Activated CD8-positive, alpha-beta memory T cell treated with anti-CD3 and anti-CD28 coated beads for 36 hours (primary cell): ENCODE measurements around the gene PLSCR3. TPM values are rescaled to one million over a fixed set of nuclear protein-coding genes. Genes with fewer than 3 reads are reported as not detected.

Source experiments
- CTCF ChIA-PET: fragments of 350-600 bp; sonication (Branson Sonifier 250); formaldehyde crosslinking; loops from one replicate; lab custom pipeline; 2021; ENCODE audit warnings: antibody characterized with exemption; lab: Charles Lee
- POLR2A ChIA-PET: fragments of 350-600 bp; sonication (Branson Sonifier 250); formaldehyde crosslinking; loops from one replicate; lab custom pipeline; 2021; ENCODE audit warnings: antibody characterized with exemption; lab: Charles Lee
- total RNA-seq, 2 experiments: library from RNA; stranded (reverse); gene quantifications; one replicate each; pipeline ENCODE4 v1.2.3, GENCODE V29; 2021

Gene PLSCR3
- total RNA-seq, 2 experiments from 2014 or later, result 70.8 to 74.4 TPM

DNA sequence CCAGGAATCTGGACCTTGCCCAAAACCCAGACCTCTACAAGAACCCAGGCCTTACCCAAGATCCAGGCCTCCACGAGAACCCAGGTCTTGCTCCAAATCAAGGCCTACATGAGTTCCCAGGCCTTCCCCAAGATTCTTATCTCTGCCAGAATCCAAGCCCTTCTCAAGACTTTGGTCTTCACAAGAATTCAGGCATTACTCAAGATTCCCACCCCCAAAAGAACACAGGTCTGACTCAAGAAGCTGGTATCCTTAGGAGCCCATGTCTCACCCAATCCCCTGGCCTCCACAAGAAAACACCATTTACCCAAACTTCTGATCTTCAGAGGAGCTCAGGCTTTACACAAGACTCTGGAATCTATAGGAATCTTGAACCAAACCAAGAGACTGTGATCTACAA is 36.9 kb upstream of the PLSCR3 start:
- POLR2A ChIA-PET, result no interaction called here
- CTCF ChIA-PET, result interaction anchor here (2.3 kb wide), 1 partner anchor 75 kb away, joined by 12 read pairs; the partner anchor contains the start of gene TMEM95

DNA sequence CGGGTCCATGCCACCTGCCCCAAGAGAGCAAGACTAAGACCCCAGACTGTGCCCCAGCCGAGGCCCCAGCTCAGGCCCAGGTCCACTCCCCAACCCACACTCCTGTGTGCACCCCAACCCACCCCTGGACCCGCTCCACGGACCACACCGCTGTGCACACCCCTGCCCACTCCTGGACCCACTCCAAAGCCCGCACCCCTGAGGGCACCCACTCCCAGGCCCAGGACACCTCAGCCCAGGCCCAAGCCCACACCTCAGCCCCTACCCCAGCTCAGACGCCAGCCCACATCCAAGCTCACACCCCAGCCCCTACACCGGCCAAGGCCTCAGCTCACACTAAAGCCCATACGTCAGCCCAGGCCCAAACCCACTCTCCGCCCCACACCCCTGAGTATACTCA is 35.4 kb upstream of the PLSCR3 start:
- ChIA-PET CTCF (no interaction called here), POLR2A (interaction anchor here (0.5 kb wide), 1 partner anchor 109 kb away, joined by 3 read pairs; no protein-coding TSS in a partner anchor)

DNA sequence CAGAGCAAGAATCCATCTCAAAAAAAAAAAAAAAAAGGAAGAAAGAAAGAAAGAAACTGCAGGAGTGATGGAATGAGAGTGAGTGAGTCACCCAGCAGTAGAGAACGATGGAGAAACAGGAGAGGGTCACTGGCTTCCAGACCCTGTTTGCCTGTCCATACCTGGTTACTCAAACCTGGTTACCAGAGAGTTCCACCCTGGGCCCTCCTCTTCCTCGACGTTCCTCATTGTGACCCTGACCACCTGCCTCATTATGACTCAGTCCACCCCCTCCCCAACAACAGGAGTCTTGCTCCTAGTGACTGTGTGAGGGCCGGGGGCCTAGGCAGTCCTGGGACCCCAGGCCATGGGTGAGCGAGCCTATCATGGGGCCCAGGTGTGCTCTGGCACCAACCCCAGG is 34.2 kb upstream of the PLSCR3 start, which contains the start of gene SPEM3:
TSS of gene SPEM3 (plus strand) at position 301 of the 400 bp plus-strand sequence. CDS start at position 347, 46 bp downstream.
- CTCF ChIA-PET, result interaction anchor here (0.8 kb wide), 1 partner anchor 132 kb away, joined by 4 read pairs; no protein-coding TSS in a partner anchor
- POLR2A ChIA-PET, result no interaction called here

DNA sequence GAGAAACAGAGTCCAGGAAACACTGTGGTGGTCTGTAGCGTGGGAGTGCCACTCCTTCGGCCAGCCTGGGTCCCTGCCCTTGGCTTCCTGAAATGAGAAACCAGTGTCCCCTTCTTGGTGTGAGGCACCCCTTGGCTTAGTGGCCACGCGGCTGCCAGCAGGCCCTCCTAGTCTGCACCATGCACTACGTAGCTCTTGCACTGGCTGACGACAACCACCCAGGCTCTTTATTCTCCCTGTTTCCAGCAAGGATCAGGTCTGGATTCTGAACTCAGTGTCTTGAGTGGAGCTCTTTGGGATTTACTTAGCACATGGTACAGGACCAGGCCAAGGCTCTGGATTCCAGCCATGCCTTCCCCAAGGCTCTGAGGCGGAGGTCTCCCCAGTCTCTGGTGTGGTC is 33.2 kb upstream of the PLSCR3 start:
- POLR2A ChIA-PET, result no interaction called here

DNA sequence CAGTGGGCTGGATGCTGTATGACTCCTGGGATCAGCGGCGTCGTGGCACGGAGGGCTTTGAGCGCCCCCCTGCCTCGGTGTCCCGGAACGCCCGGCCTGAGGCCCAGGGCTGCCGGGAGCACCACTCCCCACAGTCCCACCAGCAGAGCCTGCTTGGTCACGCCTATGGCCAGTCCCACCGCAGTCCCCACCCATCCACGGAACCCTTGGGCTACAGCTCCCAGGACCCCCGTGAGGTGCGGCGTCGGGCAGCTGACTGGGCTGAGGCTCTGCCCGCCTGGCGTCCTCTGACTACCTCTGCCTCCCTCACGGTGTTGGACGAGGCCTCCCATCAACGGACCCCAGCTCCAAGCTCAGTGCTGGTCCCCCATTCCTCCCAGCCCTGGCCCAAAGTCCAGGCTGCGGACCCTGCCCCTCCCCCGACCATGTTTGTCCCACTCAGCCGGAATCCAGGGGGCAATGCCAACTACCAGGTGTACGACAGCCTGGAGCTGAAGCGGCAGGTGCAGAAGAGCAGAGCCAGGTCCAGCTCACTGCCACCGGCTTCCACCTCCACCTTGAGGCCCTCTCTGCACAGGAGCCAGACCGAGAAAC is 32.7 kb upstream of the PLSCR3 start:
- CTCF ChIA-PET, result interaction anchor here (1.1 kb wide), 1 partner anchor 71 kb away, joined by 3 read pairs; no protein-coding TSS in a partner anchor
- POLR2A ChIA-PET, result no interaction called here

More for the DNA sequence above, 33.2 kb upstream of the PLSCR3 start:
- CTCF ChIA-PET, result interaction anchor here (1.1 kb wide), 1 partner anchor 71 kb away, joined by 3 read pairs; no protein-coding TSS in a partner anchor

DNA sequence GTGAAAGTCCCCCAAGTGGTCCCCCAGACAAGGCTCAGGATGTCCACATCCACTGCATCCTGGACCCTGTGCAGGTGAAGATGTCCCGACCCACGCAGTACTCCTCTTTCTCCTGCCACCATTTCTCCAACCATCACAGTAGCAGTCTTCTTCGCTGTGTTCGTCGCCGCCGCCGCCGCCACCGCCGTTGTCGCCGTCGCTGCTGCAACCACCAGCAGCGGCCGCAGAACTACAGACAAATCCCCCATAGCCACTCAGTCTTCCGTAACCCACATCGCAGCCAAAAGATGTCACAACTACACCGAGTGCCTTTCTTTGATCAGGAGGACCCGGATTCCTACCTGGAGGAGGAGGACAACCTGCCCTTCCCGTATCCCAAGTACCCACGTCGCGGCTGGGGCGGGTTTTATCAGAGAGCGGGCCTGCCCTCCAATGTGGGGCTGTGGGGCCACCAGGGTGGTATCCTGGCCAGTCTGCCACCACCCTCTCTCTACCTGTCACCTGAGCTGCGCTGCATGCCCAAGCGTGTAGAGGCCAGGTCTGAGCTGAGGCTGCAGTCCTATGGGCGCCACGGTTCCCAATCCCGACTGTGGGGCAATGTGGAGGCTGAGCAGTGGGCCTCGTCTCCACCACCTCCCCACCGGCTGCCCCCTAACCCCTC is 32.0 kb upstream of the PLSCR3 start:
- ChIA-PET POLR2A (no interaction called here), CTCF (interaction anchor here (0.6 to 1.4 kb wide), 2 partner anchors 10 to 270 kb away, joined by 4 to 7 read pairs; no protein-coding TSS in a partner anchor)

DNA sequence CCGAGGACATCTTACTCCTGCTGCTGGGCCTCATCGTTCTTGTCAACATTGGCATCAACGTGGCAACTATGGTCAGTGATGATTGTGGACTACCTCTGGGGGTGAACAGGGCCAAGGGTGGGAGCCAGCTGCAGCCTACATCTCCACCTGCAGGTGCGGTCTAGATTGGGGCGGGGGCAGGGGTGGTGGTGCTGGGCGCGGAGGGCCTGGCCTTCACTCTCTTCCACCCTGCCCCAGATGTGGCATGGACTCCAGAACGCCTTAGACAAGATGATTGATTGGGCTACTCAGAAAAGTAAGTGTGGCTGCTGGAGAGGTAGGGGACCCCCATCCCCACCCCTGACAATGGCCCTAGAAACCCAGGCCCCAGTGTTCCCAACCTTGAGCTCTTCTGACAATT is 31.4 kb upstream of the PLSCR3 start:
- ChIA-PET CTCF (interaction anchor here (1.4 kb wide), 1 partner anchor 11 kb away, joined by 7 read pairs; no protein-coding TSS in a partner anchor), POLR2A (interaction anchor here (0.5 to 0.6 kb wide), 2 partner anchors 13 to 25 kb away, joined by 3 to 7 read pairs; no protein-coding TSS in a partner anchor)

DNA sequence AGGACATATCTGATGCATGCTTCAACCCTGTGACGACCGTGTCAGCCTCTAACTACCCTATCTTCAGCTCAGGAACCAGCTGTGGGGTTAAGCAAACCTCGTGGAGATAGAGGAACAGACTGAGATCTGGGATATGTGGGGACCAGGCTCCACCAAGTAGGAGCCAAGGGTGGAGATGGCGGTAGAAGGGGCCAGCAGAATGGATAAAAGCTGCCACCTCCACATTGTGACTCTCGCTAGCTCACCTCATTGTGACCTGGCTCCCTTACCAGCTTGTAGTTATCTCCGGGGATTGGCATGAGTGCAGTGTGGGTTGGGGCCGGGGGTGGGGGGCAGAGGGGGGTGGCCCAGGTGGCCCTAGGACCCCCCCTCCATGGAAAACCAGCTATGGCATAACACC is 31.0 kb upstream of the PLSCR3 start, which contains the start of gene SPEM2:
TSS of gene SPEM2 (plus strand) at position 301 of the 400 bp plus-strand sequence. CDS start at position 374, 73 bp downstream.
- POLR2A ChIA-PET, result interaction anchor here (0.5 to 0.6 kb wide), 2 partner anchors 13 to 25 kb away, joined by 3 to 7 read pairs; no protein-coding TSS in a partner anchor

DNA sequence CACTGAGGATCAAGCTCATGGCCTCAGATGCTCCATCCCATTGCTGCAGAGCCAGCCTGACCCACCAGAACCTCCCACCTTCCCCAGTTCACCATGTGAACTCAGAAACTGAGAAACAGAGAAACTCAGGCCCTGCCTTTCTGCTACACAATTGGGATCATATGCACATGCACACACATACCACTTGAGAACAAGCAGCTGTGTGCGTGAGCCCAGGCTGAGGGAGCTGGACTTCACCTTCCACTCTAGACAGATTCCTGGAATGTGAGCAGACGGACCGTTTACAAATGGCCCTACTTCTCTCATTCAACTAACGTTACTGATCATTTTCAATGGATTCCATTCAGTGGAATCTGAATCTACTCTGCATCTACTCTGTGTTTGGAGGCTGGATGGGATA is 29.4 kb upstream of the PLSCR3 start:
- CTCF ChIA-PET, result interaction anchor here (0.8 to 0.9 kb wide), 2 partner anchors 13 to 87 kb away, joined by 3 to 4 read pairs; partner anchors contain the start of gene ACAP1
- POLR2A ChIA-PET, result no interaction called here

More for the DNA sequence above, 31.0 kb upstream of the PLSCR3 start, which contains the start of gene SPEM2:
- CTCF ChIA-PET, result interaction anchor here (1.4 kb wide), 1 partner anchor 11 kb away, joined by 7 read pairs; no protein-coding TSS in a partner anchor

DNA sequence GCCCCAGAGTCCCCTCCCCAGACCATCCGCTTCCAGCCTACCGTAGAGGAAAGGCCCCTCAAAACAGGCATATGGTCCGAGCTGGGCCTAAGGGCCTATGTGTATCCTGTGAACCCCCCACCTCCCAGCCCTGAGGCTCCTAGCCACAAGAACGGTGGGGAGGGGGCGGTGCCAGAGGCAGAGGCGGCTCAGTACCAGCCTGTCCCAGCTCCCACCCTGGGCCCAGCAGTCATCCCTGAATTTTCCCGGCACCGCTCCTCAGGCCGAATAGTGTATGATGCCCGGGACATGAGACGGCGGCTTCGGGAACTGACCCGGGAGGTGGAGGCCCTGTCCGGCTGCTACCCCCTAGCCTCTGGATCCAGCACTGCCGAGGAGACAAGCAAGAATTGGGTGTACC is 26.9 kb upstream of the PLSCR3 start:
- CTCF ChIA-PET, result no interaction called here
- POLR2A ChIA-PET, result no interaction called here

DNA sequence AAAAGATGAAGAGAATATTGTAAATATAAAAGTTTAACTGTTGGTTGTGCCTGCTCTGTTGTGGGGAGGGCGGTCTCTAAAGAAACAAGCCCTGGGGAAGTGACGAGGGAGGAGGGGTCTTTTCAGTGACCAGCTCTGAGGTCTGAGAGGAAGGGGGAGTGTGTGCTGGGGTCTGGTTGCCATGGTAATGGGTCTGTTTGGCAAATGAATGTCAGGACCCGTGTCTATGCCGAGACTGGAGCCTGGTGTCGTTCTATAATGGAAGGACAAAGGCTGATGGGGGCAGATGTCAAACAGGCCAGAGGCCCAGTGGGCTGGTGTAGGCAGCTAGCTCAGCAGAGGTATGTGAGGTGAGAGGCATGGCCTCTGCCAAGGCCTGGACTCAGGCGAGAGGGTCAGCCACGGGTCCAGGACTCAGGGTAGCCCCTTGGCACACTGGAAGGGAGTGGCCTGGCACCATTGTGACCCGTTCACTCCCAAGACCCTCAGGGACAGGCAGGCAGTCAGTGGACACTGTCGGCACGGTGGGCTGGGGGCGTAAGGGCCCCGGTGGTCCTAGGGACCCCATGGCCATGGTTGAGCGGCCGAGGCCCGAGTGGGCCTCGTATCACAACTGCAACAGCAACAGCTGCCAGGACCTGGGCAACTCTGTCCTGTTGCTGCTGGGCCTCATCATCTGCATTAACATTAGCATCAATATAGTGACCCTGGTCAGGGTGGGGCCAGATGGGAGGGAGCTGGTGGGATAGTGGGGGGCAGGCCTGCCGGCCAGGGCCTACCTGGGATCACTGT is 25.7 kb upstream of the PLSCR3 start, which contains the start of gene SPEM1:
TSS of gene SPEM1 (plus strand) at position 506 of the 792 bp plus-strand sequence. CDS start at position 567, 61 bp downstream.
- ChIA-PET CTCF (interaction anchor here (0.6 kb wide), 1 partner anchor 154 kb away, joined by 3 read pairs; no protein-coding TSS in a partner anchor), POLR2A (no interaction called here)

DNA sequence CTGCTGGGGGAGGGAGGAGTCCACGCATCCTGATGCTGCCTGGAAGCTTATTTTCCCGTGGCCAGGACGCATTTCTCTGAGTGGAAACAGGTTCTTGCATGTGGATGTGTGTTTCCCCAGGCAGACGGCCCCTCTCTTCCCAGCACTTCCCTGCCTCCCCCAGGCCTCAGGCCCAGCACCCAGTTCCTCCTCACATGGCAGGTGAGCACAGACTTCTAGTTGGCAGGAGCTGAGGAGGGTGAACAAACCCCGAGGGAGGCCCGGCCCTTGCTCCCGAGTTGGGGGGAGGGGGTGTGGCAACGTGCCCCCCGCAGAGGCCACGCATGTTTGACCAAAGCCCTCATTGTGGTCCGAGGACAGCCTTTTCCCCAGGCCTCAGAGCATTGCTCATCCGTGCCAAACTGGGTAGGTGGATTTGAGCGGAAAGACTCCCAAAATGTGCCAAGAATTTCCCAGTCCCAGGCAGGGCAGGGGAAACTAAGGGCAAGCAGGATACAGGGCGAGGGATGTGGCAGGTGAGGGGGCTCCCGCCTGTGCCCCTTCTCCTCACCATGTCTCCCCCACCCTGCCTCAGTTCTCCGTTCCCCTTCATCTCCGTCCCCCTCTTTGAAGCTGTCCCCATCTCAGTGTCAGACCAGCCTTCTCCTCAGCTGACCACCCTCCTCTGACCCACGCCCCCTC is 24.3 kb upstream of the PLSCR3 start:
- CTCF ChIA-PET, result interaction anchor here (1.0 kb wide), 1 partner anchor 18 kb away, joined by 3 read pairs; no protein-coding TSS in a partner anchor

DNA sequence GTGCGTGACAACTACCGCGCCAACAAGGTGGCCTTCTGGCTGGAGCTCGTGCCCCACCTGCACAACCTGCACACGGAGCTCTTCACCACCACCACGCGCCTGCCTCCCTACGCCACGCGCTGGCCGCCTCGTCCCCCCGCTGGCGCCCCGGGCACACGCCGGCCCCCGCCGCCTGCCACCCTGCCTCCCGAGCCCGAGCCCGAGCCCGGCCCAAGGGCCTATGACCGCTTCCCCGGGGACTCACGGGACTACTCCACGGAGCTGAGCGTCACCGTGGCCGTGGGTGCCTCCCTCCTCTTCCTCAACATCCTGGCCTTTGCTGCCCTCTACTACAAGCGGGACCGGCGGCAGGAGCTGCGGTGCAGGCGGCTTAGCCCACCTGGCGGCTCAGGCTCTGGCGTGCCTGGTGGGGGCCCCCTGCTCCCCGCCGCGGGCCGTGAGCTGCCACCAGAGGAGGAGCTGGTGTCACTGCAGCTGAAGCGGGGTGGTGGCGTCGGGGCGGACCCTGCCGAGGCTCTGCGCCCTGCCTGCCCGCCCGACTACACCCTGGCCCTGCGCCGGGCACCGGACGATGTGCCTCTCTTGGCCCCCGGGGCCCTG is 22.8 kb upstream of the PLSCR3 start:
- POLR2A ChIA-PET, result interaction anchor here (0.6 kb wide), 1 partner anchor 17 kb away, joined by 9 read pairs; no protein-coding TSS in a partner anchor
- CTCF ChIA-PET, result no interaction called here

More for the DNA sequence above, 24.3 kb upstream of the PLSCR3 start:
- POLR2A ChIA-PET, result no interaction called here

DNA sequence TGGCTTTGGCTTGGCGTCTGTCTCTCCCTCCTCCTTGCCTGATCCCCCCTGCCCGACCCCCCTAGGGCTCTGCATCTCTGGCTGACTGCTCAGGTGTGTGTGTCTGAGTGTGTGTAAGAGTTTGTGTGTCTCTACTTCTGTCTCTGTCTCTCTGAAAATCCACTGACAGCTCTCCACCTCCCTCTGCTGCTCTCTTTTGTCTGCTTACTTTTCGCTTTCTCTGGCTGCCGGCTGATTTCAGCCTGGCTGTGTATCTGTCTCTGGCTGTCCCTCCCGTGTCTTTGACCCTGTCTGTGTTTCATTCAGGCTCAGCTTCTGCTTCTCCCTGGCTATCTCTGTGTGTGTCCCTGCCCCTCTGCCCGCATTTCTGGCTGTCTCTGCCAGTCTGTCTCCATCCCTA is 22.0 kb upstream of the PLSCR3 start:
- POLR2A ChIA-PET, result interaction anchor here (0.6 kb wide), 1 partner anchor 16 kb away, joined by 9 read pairs; no protein-coding TSS in a partner anchor
- CTCF ChIA-PET, result no interaction called here

DNA sequence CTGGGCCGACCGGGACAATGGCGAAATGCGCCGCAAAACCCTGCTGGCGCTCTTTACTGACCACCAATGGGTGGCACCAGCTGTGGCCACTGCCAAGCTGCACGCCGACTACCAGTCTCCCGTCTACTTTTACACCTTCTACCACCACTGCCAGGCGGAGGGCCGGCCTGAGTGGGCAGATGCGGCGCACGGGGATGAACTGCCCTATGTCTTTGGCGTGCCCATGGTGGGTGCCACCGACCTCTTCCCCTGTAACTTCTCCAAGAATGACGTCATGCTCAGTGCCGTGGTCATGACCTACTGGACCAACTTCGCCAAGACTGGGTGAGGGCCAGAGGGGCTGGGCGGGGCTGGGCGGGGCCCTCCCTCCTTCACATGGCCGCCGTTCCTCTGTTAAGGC is 21.5 kb upstream of the PLSCR3 start:
- ChIA-PET CTCF (no interaction called here), POLR2A (no interaction called here)

DNA sequence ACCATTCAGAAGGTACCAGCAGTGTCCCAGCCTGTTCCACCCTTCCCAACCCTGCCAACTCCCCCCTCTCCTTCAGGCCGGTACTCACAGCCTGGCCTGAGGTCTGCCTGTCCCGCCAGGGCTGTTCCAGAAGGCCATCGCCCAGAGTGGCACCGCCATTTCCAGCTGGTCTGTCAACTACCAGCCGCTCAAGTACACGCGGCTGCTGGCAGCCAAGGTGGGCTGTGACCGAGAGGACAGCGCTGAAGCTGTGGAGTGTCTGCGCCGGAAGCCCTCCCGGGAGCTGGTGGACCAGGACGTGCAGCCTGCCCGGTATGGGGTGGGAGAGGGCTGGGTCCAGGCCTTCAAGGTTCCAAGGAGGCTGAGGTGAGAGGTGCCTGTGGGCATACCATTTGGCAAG is 20.5 kb upstream of the PLSCR3 start:
- ChIA-PET POLR2A (no interaction called here), CTCF (no interaction called here)

DNA sequence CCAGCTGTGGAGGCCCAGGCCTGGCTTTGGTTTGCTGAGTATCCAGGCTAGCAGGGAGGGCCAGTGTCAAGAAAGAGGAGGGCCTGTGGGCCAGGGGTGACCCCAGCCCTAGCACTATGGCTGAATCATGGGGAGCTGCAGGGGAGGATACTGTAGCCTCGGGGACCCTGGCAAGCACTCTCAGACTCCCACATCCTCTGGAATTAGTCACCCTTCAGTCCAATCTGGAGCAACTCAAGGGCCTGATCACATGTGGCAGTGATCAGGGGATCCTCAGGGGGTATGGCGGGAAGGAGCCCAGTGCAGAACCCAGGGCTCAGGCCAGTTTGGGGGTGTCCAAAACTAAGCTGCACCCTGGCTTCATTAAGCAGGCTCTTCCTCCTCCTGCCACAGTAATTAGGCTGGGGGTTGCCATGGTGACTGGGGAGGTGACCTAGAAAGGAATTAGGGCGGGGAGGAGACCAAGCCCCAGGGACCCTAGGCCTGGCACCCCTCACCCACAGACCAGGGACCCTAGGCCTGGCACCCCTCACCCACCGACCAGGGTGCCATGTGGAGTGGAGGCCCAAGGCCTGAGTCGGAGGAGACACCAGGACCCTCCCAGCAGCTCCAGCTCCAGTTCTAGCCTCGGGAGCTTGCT is 19.1 kb upstream of the PLSCR3 start:
- ChIA-PET POLR2A (no interaction called here), CTCF (interaction anchor here (0.7 kb wide), 1 partner anchor 10 kb away, joined by 3 read pairs; no protein-coding TSS in a partner anchor)
